Left ventricle myocardium superior (tissue), 1 donor: ENCODE data around the gene ARMCX4. TPM values are rescaled to one million over a fixed set of nuclear protein-coding genes. Genes with fewer than 3 reads are reported as not detected.

Experiments
- total RNA-seq: library from RNA; stranded (reverse); fragmentation: NEBNext Ultra II Directional; extraction: Animal tissue kit (Norgen Biotek cat#: 25700); gene quantifications from one replicate; pipeline ENCODE4 v1.2.1, GENCODE V29; 2021
- donor health status: DM: no; HTN: yes; CAD: no; lungs with severe emphysema.

ARMCX4 gene
- total RNA-seq, 1 donor from 2014 or later: 5.5 TPM

Other genes starting within 250 kb of the ARMCX4 start
- gene TAF7L, start 194.1 kb upstream of the ARMCX4 start, total RNA-seq: not detected
- gene TIMM8A, start 136.7 kb upstream of the ARMCX4 start, total RNA-seq: 19.0 TPM
- 4.1 TPM for gene BTK, start 99.3 kb upstream of the ARMCX4 start, total RNA-seq
- 58.4 TPM for gene RPL36A, start 94.4 kb upstream of the ARMCX4 start, total RNA-seq
- 8.0 TPM for gene GLA, start 77.5 kb upstream of the ARMCX4 start, total RNA-seq
- gene HNRNPH2, start 77.2 kb upstream of the ARMCX4 start, total RNA-seq: 54.4 TPM
- gene ARMCX1, start 65.1 kb downstream of the ARMCX4 start, total RNA-seq: 26.5 TPM
- 19.1 TPM for gene ARMCX6, start 132.5 kb downstream of the ARMCX4 start, total RNA-seq
- gene ARMCX3, start 137.7 kb downstream of the ARMCX4 start, total RNA-seq: 54.5 TPM
- gene ARMCX2, start 174.4 kb downstream of the ARMCX4 start, total RNA-seq: 27.7 TPM